HepG2 (cell line): Measurements from ENCODE around the gene PIMREG.

Source experiments
- KDM5A ChIP-seq: fragments of 200-600 bp; sonication (generic); IDR thresholded peaks from 2 replicates; pipeline ENCODE4 v1.7.0; 2018; ENCODE audit warnings: antibody characterized with exemption, mild to moderate bottlenecking, low read length, borderline replicate concordance
- NFKBIZ ChIP-seq: IDR thresholded peaks from 2 replicates; pipeline ENCODE4 v1.6.1; 2018; ENCODE audit warnings: missing genetic modification reagents, missing compliant biosample characterization
- ZNF563 ChIP-seq: sonication (generic); formaldehyde crosslinking; IDR thresholded peaks from 2 replicates; pipeline ENCODE4 v1.8.0; 2022; ENCODE audit warnings: mild to moderate bottlenecking, moderate library complexity, missing genetic modification reagents
- TF ChIP-seq, protein P1 (sequence below): sonication (generic); formaldehyde crosslinking; IDR thresholded peaks from 2 replicates; pipeline ENCODE4 v1.5.0; 2020; ENCODE audit warnings: mild to moderate bottlenecking, missing genetic modification reagents, moderate library complexity

DNA sequence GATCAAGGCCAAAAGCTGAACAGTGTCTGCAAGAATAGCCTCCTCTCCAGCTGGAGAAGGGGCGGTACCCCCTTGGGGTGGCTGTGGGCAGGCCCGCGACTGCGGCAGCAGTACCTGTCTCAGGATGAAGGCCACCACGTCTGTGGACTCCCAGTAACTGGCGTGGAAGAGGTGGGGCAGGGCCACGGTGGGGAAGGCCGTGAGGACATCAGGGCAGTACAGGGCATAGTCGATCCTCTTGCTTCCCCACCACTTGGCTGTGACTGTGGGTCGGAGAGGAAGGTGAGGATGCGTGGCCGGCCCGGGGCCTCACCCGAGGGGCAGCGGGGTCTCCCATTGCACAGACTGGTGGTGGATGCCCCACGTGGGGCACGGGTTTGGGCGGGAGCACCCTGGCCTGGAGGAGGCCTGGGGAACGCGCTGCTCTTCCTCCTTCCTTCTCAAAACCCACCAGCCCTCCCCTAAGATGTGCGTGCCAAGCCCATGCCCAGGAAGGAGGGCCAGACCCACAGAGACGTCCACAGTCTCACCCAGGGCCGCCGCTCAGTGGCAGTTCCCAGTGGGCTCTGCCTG is 26.0 kb downstream of the PIMREG start:
- TF ChIP-seq NFKBIZ: no peak
- TF ChIP-seq, protein P1, sequence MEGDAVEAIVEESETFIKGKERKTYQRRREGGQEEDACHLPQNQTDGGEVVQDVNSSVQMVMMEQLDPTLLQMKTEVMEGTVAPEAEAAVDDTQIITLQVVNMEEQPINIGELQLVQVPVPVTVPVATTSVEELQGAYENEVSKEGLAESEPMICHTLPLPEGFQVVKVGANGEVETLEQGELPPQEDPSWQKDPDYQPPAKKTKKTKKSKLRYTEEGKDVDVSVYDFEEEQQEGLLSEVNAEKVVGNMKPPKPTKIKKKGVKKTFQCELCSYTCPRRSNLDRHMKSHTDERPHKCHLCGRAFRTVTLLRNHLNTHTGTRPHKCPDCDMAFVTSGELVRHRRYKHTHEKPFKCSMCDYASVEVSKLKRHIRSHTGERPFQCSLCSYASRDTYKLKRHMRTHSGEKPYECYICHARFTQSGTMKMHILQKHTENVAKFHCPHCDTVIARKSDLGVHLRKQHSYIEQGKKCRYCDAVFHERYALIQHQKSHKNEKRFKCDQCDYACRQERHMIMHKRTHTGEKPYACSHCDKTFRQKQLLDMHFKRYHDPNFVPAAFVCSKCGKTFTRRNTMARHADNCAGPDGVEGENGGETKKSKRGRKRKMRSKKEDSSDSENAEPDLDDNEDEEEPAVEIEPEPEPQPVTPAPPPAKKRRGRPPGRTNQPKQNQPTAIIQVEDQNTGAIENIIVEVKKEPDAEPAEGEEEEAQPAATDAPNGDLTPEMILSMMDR: no peak
- TF ChIP-seq KDM5A: no peak
- TF ChIP-seq ZNF563 (CRISPR knock-in tag): no peak
